ENCODE measurements around the gene TCERG1L.
"Not testable (repeated sequence)": the region's sequence is repeated elsewhere in the genome, so short reads cannot be mapped to it uniquely, and the experiment has no call there.

Gene TCERG1L

DNA sequence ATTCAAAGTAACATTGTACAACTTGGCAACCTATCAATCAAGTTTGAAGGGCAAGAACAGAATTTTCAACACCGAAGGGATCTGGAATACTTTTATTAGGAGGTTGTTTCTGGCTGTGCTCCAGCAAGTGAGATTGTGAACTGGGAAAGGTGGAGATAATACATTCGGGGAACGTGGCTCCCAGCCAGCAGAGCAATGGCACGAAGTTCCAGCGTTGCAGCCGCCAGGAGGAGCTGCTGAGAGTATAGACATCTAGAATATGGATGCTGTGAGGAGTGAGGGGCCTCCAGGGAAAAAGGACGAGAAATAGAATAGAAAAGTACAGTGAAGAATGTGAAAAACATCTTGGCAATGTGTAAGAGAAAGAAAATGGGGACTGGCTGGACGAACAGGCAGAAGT is 69.5 kb downstream of the TCERG1L start:
- CTCF ChIA-PET, result no interaction called here
- DNase-seq (ENCODE audit: extremely low spot score), result no peak
- TF ChIP-seq, protein P1, sequence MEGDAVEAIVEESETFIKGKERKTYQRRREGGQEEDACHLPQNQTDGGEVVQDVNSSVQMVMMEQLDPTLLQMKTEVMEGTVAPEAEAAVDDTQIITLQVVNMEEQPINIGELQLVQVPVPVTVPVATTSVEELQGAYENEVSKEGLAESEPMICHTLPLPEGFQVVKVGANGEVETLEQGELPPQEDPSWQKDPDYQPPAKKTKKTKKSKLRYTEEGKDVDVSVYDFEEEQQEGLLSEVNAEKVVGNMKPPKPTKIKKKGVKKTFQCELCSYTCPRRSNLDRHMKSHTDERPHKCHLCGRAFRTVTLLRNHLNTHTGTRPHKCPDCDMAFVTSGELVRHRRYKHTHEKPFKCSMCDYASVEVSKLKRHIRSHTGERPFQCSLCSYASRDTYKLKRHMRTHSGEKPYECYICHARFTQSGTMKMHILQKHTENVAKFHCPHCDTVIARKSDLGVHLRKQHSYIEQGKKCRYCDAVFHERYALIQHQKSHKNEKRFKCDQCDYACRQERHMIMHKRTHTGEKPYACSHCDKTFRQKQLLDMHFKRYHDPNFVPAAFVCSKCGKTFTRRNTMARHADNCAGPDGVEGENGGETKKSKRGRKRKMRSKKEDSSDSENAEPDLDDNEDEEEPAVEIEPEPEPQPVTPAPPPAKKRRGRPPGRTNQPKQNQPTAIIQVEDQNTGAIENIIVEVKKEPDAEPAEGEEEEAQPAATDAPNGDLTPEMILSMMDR (IDR thresholded peaks at IDR 0.05; ENCODE audit: control extremely low read depth, extremely low read depth, low read depth, missing control alignments), result no peak
- POLR2A ChIA-PET, result no interaction called here

DNA sequence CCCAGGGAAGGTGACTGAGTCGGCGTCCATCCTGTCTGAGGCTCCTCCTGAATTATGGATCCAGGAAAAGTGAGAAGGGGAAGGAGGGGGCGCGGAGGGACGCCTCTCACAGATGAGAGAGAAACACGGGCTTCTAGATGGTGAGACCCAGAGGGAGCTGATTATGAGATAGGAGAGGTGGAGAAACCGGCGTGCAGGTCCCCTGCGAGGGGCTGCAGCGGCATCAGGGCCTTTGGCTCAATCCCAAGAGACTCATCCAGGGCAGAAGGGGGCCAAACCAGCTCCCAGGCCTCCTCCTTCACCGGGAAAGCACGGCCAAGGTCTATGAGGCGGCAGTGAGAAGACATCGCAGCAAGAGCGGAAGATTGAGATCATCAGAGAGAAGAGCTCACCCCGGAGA is 70.8 kb downstream of the TCERG1L start:
- POLR2A ChIA-PET, result no interaction called here
- TF ChIP-seq, protein P1 (IDR thresholded peaks at IDR 0.05; ENCODE audit: control extremely low read depth, extremely low read depth, low read depth, missing control alignments), result no peak
- no peak for DNase-seq (ENCODE audit: extremely low spot score)
- CTCF ChIA-PET, result no interaction called here

DNA sequence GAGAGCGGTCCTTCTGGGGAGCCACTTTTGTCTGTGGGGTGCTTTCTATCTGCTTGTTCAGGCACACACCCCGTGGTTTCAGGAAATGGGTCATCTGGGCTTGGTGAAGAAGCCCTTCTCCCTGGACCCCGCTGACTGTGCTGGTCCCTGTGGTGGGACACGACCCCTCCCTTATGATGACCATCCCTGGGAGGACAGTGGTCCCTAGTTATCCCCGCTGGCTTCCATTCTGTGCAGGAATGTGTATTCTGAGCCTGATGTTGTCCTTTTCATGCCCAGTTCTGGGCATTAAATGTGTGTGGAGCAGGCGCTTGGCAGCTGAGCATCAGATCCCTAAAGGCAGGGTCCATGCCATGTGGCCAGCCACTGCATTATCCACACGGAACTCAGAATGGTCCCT is 71.6 kb downstream of the TCERG1L start:
- DNase-seq (ENCODE audit: extremely low spot score), result no peak
- POLR2A ChIA-PET, result no interaction called here
- CTCF ChIA-PET, result no interaction called here
- TF ChIP-seq, protein P1 (IDR thresholded peaks at IDR 0.05; ENCODE audit: control extremely low read depth, extremely low read depth, low read depth, missing control alignments), result no peak

DNA sequence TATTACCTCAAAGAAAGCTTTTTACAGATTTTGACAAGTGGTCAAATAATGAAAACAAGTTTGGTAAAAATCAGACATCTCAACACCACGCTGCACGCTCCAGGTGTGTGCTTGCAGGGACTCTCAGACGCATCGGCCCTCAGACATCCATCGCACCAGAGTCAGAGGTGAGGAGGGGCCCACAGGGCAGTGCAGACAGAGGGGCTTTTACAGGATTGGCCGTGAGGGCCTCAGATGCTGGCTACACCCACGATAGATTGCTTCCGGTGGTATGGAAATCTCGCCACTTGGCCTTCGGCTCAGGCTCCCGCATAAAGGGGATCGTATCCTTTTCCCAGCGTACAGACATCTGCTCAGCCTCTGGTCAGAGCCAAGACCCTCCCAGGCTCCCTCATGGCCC is 72.1 kb downstream of the TCERG1L start:
- DNase-seq (ENCODE audit: extremely low spot score), result no peak
- POLR2A ChIA-PET, result no interaction called here
- CTCF ChIA-PET, result no interaction called here
- TF ChIP-seq, protein P1 (IDR thresholded peaks at IDR 0.05; ENCODE audit: control extremely low read depth, extremely low read depth, low read depth, missing control alignments), result no peak

DNA sequence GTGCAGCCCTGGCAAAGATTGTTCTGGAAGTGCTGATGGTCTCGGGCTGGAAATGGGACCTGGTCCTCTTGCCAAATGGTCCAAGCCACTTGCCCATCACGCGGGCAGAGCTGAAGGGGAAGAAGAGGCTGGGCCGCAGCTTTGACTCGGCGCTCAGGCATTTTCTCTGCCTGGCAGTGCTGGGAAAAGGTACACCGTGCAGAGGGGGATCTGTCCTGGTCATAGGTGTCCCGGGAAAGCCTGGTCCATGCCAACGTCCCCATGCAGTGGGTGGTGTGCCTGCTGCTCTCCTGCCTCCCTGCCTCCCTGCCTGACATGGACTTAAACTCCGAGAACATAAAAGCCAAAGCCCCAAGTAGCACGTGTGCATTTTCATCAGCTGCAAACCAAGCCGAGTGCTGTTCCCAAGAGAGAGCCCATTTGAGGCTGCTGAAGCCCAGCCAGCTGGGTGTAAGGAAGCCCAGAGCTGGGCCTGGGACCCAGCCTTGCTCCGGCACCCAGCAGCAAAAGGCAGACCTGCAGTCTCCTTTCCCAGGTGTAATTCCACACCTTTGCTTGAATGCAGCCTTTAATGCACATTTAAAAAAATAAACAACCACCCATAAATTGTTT is 72.7 kb downstream of the TCERG1L start:
- TF ChIP-seq, protein P1 (IDR thresholded peaks at IDR 0.05; ENCODE audit: control extremely low read depth, extremely low read depth, low read depth, missing control alignments), result no peak
- POLR2A ChIA-PET, result no interaction called here
- CTCF ChIA-PET, result no interaction called here
- DNase-seq (ENCODE audit: extremely low spot score), result no peak

DNA sequence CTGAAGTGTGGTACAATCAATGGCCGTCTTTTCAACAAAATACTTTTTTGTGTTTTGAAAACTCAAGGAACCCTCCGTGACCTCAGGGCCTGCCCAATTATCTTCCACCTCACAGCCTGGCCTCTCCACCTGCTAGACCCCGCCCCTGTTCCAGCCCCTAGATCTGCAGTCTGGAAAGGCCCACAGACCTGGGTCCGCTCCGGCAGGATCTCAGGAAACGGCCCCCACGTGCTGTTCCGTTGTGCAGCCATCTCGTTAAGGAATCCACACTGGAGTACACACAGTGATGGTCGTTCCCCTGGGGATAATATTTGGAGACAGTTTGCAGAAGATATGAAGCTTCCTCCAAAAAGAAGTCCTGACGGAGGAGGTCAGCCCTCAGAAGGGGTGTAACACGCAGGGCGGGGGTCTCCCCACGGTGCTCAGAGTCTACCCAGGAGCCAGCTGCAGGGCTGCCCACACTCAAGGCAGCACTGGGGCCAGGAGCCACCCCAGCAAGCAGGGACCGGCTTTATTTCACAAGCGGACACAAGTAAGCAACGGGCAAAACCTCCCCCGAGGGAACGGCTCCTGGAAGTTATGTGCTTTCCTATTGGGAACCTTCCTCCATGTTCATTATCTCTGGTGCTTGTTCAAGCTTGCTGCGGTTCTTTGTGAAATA is 73.4 kb downstream of the TCERG1L start:
- ChIA-PET CTCF (no interaction called here), POLR2A (no interaction called here)
- no peak for DNase-seq (ENCODE audit: extremely low spot score)
- TF ChIP-seq, protein P1 (IDR thresholded peaks at IDR 0.05; ENCODE audit: control extremely low read depth, extremely low read depth, low read depth, missing control alignments), result no peak

DNA sequence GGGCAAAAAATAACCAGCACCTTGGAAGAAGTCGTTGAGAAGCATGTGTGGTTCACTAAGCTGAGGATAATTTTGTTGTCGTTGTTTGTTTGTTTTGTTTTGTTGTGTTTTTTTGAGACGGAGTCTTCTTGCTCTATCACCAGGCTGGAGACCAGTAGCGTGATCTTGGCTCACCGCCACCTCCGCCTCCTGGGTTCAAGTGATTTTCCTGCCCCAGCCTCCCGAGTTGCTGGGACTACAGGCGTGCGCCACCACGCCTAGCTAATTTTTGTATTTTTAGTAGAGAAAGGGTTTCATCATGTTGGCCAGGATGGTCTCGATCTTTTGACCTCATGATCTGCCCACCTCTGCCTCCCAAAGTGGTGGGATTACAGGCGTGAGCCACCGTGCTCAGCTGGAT is 76.9 kb downstream of the TCERG1L start:
- DNase-seq (ENCODE audit: extremely low spot score); POLR2A ChIA-PET; CTCF ChIA-PET: not testable (repeated sequence)
